UCSD-AML1 (cell line): ENCODE results near the gene EEF1A2.

Source experiments
- DNase-seq: peaks from one replicate; lab custom pipeline; 2025; ENCODE audit not compliant: unreplicated experiment; lab: John Stamatoyannopoulos, UW

EEF1A2 gene

DNA sequence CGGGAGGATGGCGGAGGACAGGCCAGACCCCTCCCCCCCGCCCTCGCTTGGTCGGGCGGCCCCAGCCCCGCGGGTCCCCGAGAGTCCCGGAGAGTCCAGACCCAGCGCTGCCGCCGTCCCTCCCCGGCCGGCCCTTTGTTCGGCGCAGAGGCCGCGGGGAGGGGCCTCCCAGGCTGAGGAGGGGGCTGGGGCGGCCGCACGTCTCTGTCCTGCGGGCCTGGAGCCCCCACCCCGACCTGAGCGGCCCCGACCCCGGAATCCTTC is 27.2 kb downstream of the EEF1A2 start:
- DNase-seq: no peak

DNA sequence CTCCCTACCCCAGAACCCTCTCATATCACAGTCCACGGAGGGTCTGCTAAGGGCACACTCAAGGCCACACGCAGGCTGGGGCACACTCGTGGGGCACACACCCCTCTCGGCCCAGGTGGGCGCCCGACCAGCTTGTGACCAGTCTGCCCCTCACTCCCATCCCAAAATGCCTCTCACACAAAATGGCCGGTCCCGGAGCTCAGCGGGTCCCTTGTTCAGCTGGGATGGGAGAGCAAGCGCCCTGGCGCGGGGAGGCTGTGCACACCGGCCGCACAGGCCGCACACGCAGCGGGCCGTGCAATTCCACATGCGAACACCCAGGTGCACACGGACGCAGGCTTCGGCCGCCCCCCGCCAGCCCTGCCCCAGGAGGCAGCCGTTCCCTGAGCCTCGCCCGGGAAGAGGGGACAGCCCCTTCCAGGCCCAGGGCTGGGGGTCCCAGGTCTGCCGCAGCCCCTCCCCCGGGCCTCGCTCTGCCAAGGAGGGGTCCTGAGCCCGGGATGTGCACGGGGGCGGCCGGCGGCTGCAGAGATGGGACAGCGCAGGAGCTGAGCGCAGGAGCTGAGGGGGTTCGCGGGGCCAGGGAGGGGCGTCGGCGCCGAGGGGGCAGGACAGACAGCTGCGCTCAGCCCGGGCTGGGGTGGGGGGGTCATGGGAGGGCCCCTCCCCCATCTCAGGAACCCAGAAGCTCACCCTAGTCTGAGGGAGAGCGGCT is 27.7 kb downstream of the EEF1A2 start:
- DNase-seq: no peak

DNA sequence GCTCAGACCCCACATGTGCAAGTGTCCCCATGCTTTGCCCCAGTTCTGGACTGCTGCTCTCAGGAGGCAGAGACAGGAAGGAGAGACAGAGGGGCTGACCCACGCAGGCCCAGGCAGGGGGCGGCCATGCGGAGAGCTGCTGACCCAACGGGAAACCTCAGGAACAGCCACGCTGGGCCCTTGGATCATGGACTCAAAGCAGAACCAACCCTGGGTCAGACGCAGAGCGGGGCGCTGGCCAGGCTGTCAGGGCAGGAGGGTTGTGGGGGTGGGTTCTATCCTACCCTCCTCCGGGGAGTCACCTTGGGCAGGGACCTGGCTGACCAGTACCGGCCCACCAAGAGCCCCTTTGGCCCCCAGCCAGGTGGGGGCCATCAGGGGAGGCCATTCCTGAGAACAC is 28.5 kb downstream of the EEF1A2 start:
- no peak for DNase-seq

DNA sequence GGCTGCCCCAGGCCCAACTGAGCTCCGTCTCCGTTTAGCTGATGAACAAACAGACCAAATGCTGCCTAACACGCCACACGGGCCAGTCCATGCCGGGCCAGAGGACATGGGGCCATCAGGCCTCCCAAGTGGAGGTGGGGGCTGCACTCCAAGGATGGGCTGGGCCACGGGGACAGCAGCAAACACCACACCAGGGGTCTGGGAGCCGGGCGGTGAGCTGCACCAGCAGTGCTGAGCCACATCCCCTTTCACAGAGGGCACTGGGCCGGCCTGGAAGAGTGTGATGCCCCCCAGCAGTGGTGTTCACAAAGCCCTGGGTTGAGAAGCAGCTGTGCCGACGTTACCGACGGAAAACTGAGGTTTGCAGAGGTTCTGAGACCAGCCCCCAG is 29.2 kb downstream of the EEF1A2 start:
- no peak for DNase-seq

DNA sequence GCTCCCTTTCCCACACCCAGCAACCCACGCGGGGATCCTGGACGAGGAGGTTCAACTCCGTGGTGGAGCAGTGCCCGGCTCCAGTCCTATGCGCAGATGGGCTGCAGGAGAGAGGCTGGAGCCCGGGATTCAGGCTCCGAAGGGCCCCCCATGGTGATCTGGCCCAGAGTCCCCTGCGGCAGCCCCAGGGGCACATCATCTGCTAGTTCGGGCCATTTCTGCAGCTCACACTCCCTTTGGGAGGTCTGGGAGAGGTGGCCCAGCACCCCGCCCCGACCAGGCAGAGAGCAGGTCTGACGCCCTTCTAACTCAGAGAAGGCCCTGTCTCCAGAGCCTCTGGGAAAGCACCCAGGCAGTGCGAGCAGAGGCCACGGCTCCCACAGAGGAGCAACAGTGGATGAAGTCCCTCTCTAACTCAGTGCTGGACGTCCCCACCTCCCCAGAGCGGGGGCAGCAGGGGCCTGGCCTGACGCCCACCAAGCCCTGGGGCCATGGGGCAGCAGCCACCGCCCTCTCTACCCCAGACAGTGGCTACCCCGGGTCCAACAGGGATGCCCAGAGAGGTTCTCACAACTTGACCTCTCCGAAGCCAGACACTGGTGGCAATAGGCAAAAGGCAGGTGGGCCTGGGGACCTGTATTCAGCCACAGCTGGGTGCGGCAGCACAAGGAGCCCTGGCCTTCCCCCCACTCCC is 29.7 kb downstream of the EEF1A2 start:
- DNase-seq: no peak

DNA sequence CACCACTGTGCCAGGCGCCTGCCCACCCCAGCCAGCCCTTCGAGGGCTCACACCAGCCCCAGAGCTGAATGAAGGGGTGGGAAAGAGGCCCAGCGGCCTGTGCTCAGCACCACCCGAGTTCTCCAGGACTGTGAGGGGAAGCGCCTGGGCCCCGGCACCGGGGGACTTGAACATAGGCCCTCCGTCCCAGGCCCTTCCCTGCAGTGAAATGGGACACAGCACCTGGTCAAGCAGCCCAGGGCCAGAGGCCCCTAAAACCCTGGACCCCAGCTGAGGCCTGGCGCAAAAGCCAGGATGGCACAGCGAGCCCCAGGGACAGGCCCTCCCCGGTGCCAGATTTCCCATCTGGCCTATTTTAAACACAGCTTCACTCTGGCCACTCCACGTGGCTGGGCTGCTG is 30.5 kb downstream of the EEF1A2 start:
- DNase-seq: no peak

DNA sequence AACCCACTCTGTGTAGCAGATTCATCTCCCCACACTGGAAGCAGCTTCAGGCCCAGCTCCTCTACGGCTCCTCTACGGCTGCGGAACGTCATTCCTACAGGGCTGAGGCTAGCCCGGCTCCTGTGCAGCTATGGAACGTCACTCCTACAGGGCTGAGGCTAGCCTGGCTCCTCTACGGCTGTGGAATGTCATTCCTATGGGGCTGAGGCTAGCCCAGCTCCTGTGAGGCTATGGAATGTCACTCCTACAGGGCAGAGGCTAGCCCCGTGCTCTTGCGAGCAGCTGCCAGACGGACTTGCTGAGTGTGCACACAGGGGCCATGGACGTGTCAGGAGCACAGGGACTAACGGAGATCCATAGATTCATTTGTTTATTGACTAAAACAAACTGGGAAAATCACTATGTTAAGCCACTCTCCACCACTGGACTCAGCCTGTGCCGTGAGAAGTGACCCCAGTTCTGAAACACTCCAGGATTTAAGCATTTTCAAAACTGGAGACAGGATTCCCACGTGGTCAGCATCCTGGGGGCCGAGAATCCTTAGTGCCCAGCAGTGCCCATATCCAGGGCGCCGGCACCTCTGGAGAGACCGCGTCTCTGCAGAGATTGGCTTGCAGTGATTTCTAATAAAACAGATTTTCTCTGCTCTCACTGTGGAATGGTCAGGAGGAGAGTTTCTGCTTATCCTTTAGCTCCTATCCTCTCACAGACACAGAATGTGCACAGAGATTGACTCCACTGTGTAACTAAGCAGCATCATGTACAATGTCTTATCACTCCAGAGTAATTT is 31.4 kb downstream of the EEF1A2 start:
- DNase-seq: no peak

DNA sequence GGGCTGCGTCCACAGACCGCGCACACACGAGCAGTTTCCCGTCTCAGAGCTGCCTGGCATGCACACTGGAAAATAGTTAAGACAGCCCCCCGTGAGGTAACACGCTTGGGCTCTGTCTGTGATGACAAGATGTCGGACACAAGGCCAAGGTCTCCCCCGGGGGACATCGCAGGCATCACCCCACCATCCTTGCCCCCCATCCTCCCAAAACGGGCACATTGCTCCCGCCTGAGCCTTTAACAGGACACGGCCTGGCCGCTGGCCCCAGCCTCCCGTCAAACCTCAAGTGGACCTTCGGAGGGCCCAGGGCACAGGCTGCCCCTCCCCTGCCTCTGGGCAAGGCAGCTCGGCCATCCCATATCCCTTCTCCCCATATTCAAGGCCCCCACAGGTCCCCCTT is 32.0 kb downstream of the EEF1A2 start:
- no peak for DNase-seq

DNA sequence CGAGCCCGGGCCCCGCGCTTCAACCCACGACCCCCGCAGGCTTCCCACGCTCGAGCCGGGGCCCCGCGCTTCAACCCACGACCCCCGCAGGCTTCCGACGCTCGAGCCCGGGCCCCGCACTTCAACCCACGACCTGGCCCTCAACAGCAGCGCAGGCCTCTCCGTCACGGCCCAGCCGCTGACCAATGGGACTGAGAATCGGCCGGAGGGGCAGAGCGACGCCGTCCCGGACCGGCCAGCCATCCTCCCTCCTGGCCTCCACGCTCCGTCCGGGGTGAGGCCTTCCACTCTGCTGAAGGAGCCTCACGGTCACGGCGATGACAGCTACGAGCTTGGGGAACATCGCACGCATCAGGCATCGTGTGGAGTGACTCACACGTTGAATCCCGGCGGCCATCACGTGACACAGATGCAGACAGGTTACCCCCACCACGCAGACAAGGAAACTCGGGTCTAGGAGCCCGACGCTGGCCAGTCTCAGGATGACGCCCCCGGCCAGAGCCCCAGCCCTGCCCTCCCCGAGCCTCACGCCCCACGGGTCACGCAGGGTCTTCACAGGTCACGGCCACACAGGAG is 32.5 kb downstream of the EEF1A2 start:
- DNase-seq: no peak

DNA sequence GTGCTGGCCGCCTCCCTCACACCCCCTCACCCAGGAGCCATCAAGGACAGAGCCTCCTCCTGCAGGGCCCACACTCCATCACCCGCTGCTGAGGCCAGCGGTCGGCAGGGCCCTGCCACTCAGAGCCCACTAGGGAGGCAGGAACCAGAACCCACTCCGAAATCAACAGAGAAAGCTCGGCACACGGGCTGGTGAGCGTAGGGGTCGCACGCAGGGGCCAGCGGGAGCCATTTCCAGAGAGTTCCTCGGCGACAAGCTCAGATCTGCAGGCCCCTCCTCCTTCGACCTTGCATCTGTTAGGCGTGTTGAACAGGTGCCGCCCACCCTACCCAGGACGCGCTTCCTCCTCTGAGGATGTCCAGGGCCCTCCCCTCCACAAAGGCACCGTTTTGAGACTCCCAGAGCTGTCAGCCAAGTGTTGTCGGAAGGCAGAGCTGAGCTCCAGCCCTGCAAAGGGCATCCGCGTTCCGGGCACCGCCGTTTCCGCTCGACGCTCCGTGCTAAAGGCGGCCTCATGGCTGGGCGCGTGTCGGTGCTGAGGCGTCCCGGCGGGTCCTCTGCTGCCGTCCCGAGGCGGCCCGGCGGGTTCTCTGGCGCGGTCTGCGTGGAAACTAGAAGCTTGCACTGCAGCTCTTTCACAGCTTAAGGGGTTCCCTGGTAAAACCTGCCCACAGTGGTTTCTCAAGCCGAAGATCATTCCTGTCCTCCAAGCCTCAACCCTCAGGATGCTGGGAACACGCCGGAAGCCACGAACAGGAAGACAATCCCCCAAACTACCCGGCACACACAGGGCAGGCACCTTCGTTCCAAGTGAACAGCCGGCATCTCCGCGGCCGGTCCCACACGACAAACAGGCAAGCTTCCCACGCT is 33.3 kb downstream of the EEF1A2 start:
- DNase-seq: no peak

DNA sequence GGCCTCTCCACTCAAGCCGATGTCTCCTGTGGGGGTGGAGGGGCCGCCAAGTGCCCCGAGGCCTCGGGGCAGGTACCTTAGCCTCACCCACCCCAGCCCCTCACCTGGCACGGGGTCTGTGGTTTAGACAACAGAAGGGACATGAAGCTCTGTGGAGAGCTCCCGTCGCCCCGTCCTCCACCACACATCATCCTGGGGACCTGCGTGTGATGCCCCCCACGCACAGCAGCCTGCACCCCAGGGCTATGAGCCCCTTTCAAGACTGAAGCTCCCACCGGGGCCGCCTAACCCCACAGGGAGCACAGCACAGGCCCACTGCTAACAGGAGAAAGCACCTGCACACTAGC is 34.6 kb downstream of the EEF1A2 start:
- DNase-seq: no peak

DNA sequence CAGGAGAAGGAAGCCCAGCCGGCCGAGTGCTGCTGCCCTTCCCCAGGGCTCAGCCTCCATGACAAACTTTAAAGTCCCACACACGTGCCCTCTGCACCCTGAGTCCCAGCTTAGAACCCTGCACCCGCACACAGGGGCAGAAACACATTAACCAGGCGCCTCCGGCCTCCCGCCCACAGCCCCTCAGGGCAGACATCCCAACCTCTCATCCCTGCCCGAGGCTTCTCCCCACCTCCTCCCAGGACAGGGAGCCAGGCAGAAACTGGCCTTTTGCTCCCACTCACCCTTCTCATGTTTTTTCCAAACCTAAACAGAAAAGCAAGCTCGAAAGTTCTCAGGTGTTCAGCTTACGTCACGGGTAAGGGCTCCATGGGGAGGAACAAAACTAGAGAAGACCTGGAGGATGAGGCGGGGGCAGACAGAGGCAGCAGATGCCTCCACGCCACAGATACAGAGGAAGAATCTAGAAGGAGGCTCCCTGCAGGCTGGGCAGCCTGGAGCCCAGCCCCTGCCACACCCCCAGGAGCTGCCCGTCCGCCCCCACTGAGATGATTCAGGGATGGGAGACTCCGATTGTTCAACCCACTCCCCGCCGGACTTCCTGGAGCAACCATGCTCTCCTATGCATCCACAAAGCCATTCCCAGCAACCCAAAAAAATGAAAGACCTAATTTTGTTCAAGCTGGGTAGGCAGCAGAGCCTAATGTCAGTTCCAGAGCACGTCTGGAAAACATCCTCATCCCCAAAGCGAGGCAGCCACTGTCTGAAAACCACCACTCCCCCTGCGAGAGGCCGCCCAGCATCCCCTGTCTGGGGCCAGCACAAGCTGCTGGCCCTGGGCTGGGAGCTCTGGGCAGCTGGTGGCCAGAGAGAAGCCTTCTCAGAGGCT is 35.2 kb downstream of the EEF1A2 start:
- no peak for DNase-seq

DNA sequence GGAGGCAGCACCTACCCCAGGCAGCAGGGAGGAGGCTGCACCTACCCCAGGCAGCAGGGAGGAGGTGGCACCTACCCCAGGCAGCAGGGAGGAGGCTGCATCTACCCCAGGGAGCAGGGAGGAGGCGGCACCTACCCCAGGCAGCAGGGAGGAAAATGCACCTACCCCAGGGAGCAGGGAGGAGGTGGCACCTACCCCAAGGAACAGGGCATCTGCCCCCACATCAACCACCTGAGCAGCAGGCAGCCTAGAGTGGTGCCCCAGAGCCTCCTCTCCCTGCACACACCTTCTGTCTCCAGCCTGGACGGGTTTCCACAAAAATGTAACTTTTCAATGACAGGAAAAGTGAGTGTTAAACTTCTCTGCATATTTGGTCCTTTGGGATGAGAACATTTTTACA is 36.6 kb downstream of the EEF1A2 start:
- DNase-seq: no peak

DNA sequence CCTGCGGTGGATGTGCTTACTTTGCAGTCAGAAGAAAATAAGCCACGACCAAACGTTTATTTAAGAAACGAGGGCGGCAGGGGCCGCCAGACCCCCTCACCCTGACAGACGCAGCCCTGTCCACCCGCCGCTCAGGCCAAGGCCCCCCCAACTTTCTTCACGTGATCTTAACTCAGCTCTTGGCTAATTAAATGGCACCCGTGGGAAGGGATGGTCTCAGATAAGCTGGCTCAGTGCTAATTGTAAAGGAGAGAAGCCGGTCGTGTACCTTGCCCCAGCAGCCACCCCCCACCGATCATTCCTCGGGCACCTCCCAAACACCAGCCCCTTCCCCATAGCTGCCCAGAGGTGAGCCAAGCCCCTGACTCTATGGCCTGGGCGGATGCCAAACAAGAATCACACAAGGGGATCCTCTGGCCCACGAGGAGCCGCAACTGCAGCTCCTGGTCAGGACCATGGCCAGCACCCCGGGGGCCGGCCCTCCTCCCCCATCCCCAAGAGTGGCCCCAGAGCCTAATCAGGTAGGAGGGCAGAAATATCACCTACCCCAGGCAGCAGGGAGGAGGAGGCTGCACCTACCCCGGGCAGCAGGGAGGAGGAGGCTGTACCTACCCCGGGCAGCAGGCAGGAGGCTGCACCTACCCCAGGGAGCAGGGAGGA is 37.6 kb downstream of the EEF1A2 start:
- DNase-seq: no peak

DNA sequence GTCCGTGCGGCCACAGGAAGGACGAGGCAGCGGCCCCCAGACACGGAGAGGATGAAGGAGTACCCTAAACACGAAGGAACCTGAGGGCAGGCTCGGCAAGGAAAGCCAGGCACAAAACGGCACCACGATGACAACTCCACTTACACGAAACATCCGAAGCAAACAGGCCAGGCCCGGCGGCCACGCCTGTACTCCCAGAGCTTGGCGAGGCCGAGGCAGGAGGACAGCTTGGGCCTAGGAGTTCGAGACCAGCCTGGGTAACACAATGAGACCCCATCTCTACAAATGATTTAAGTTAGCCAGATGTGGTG is 39.9 kb downstream of the EEF1A2 start:
- no peak for DNase-seq

DNA sequence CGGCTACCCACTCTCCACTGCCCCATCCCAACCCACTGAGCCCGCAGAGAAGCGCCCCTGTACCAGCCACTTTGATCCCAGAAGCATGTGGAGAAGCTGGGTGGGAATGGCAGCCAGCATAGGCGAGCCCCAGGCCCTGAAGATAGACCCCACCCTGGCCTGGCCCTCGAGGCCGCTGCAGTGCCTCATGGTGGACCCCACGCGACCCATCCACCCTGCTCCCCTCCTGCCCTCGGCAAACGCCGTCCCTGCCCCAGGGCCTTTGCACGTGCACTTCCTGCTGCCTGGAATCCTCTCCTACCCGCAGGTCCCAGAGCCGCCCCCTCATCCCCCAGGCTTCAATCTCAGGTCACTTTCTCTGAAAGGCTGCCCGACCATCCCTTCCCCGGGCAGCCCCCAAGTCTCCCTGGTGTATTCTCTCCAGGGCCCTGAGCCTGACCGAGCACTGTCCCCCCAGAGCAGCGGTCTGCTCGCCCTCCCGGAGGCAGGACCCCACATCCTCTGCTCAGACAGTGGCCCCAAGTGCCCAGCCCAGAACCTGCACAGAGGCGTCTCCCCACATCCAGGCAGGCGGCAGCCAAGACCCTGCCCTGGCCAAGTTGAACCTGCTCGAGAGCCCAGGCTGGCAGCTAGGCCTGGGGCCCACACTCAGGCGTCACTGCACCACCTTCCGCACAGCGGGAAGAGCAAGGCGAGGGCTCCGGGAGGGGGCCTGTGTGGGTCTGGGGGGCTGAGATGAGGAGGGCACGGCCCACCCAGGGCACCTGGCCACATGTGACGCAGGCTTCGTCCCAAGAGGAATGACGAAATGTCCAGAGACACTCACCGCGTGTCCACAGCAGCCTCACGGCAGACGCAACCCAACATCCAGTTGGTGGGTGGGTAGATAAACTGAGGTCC is 40.5 kb downstream of the EEF1A2 start:
- no peak for DNase-seq

DNA sequence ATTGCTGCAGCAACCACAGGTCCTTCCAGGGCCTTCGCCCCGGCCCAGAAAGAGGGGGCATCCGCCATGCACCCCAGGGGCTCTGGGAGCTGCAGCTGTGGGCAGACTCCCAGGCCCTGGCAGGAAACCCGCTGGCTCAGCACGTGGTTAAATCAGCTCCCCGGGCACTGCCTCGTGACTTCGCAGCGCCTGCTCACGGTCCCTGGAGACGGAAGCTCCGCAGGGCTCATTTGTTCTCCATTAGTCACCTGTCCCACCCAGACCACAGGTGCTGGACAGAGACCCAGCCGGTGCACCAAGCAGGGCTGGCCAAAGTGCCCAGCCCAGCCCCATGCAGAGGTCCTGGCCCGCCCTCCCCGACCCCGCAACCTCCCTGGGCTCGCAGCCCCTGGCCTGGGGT is 41.1 kb downstream of the EEF1A2 start:
- DNase-seq: peak; percentile 57

DNA sequence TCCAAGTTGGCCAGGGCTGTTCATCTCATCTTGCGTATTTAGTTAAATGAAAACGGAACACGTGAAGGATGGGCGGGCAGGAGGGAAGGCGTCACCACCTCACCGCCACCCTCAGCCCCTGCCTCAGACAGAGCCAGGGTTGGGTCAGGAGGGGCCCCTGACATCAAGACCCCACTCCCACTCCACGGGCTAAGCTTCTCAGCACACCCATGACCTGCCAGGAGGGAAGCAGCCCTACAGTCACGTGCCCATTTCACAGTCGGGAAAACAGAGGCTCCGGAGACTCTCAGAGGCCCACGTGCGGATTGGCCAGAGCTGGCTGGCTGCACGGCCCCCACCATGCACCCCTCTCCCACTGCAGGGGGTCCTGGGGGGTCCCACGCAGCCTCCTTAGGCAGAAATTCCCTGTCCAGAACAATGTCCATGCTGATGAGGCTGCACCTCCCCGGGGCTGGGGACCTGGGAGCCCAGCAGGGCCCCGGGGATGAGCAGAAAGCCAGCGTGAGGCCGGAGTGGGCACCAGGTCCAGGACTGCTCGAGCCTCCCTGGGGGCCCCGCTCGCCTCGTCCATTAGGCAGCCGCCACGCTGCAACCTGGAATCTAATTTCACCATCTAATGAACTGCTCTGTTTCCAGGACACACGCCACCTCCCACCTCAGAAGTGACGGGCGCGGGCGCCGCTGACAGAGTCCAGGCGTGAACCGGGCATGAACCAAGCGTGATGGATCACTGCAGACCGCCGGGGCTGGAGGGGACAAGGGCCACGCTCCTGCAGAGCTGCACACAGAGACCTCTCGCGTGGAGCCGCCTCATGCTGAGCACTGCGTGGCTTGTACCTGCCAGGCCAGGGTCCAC is 42.2 kb downstream of the EEF1A2 start:
- DNase-seq: no peak
